Keratinocyte (primary cell): Measurements from ENCODE around the gene GAD1. TPM values are rescaled to one million over a fixed set of nuclear protein-coding genes. Genes with fewer than 3 reads are reported as not detected.

Source experiments
- DNase-seq: peaks from one replicate; pipeline ENCODE4 v3.0.0-alpha.2; 2011; ENCODE audit warnings: low read depth, missing footprints, low spot score
- FAIRE-seq: peaks from 2 replicates; lab custom pipeline; 2011; peaks lifted over from hg19 to GRCh38; lab: Jason Lieb, UNC
- H2AFZ ChIP-seq: 2 replicates; pipeline ENCODE4 v1.6.0; 2012; ENCODE audit warnings: low read length, control low read depth, inconsistent platforms; ENCODE audit not compliant: control insufficient read depth
- H3K27ac ChIP-seq: 2 replicates; pipeline ENCODE4 v1.5.1; 2011; ENCODE audit warnings: low read length; ENCODE audit not compliant: control insufficient read depth, insufficient read depth
- H3K27me3 ChIP-seq: 3 replicates; pipeline ENCODE4 v1.6.0; 2011; ENCODE audit warnings: low read length; ENCODE audit not compliant: control insufficient read depth, insufficient read depth; ENCODE audit errors: extremely low read depth
- H3K36me3 ChIP-seq, 2 experiments: 2 replicates in 1 of 2; 3 replicates in 1 of 2; pipeline ENCODE4 v1.5.1; 2011; ENCODE audit warnings: low read length in 2 of 2, mild to moderate bottlenecking in 1 of 2; ENCODE audit not compliant: control insufficient read depth in 2 of 2, insufficient read depth in 2 of 2; ENCODE audit errors: extremely low read depth in 1 of 2
- H3K4me1 ChIP-seq: 3 replicates; pipeline ENCODE4 v1.5.1; 2011; ENCODE audit warnings: low read length; ENCODE audit not compliant: control insufficient read depth, insufficient read depth; ENCODE audit errors: extremely low read depth
- H3K4me2 ChIP-seq: 3 replicates; pipeline ENCODE4 v1.6.0; 2011; ENCODE audit warnings: low read depth, low read length; ENCODE audit not compliant: control insufficient read depth, insufficient read depth; ENCODE audit errors: extremely low read depth
- H3K4me3 ChIP-seq, 3 experiments: fragments of 200-600 bp in 1 of 3; sonication (generic) in 1 of 3; 2 replicates in 2 of 3; 3 replicates in 1 of 3; pipeline ENCODE4 v1.5.1; 2011 to 2016; ENCODE audit warnings: low read length in 3 of 3, mild to moderate bottlenecking in 3 of 3, control low read depth in 2 of 3, inconsistent platforms in 1 of 3, low read depth in 1 of 3, mixed read lengths in 1 of 3, mixed run types in 1 of 3, moderate library complexity in 1 of 3; ENCODE audit not compliant: control insufficient read depth in 2 of 3, insufficient read depth in 2 of 3; ENCODE audit errors: extremely low read depth in 1 of 3
- H3K79me2 ChIP-seq: 2 replicates; pipeline ENCODE4 v1.6.0; 2012; ENCODE audit warnings: low read length; ENCODE audit not compliant: control insufficient read depth, insufficient read depth
- H3K9ac ChIP-seq: 3 replicates; pipeline ENCODE4 v1.6.0; 2011; ENCODE audit warnings: low read length; ENCODE audit not compliant: control insufficient read depth, insufficient read depth; ENCODE audit errors: extremely low read depth
- H3K9me1 ChIP-seq: 3 replicates; pipeline ENCODE4 v1.6.0; 2011; ENCODE audit warnings: low read length; ENCODE audit not compliant: control insufficient read depth, insufficient read depth; ENCODE audit errors: extremely low read depth
- H3K9me3 ChIP-seq: 2 replicates; pipeline ENCODE4 v1.5.1; 2012; ENCODE audit warnings: low read depth, low read length; ENCODE audit not compliant: control insufficient read depth
- H4K20me1 ChIP-seq: 3 replicates; pipeline ENCODE4 v1.6.0; 2011; ENCODE audit warnings: low read length; ENCODE audit not compliant: control insufficient read depth, insufficient read depth; ENCODE audit errors: extremely low read depth
- CTCF ChIP-seq, 3 experiments: IDR thresholded peaks in 1 of 3; conservative IDR thresholded peaks in 1 of 3; optimal IDR thresholded peaks in 1 of 3; 2 replicates in 2 of 3; 3 replicates in 1 of 3; pipeline versions ENCODE3 to v1.5.1; 2011; ENCODE audit warnings: low read length in 3 of 3, mild to moderate bottlenecking in 3 of 3, moderate library complexity in 2 of 3, control low read depth in 1 of 3, inconsistent platforms in 1 of 3; ENCODE audit not compliant: insufficient read depth in 2 of 3; ENCODE audit errors: extremely low read depth in 1 of 3
- EZH2 ChIP-seq: IDR thresholded peaks from one replicate; pipeline ENCODE4 v1.6.1; 2012; ENCODE audit warnings: inconsistent platforms, mild to moderate bottlenecking, low read length, moderate library complexity
- dilution Hi-C: fragments of 300-500 bp; cut with MboI; formaldehyde crosslinking; loops from one replicate; pipeline ENCODE4 v1.7.0; 2020; ENCODE audit warnings: low sequenced_read_pairs; ENCODE audit not compliant: extremely low pct_ligation_motif_present
- polyA plus RNA-seq, 5 experiments: library from polyadenylated mRNA; depleted of rRNA in 3 of 5; stranded (reverse) in 3 of 5; stranded (forward) in 1 of 5; unstranded in 1 of 5; fragments of >200 nt; gene quantifications; 1 replicate in 1 of 5; 2 replicates in 3 of 5; 3 replicates in 1 of 5; pipeline versions ENCODE4 v1.2.1 to v1.2.3, GENCODE V29; 2011 to 2012; ENCODE audit warnings: missing spikeins in 2 of 5, low read depth in 1 of 5, low replicate concordance in 1 of 5

Gene GAD1
- polyA plus RNA-seq, 1 donor (not counting 4 experiments of a cell fraction or from before 2014, with no cell fraction given), result 5.9 TPM

- Histone ChIP-seq H3K9me3 (no peaks in the 10 kb centered on the region), H3K4me2 (no peak overlapping the region), H3K79me2 (no peaks in the 10 kb centered on the region), H2AFZ (no peak overlapping the region), H3K27me3 (no peaks in the 10 kb centered on the region), H3K4me3 (no peak overlapping the region), H4K20me1 (no peaks in the 10 kb centered on the region), H3K4me1 (no peaks in the 10 kb centered on the region), H3K27ac (no peak overlapping the region), H3K9ac (no peak overlapping the region), H3K9me1 (no peaks in the 10 kb centered on the region), H3K36me3 (no peaks in the 10 kb centered on the region)
- dilution Hi-C loops, result no loop called here
- no peak for FAIRE-seq
- DNase-seq, result no peak
- TF ChIP-seq EZH2 (no peak), CTCF (optimal IDR thresholded peaks at IDR 0.05 in 1 of 3, IDR thresholded peaks at IDR 0.05 in 1 of 3, conservative IDR thresholded peaks at IDR 0.05 in 1 of 3; ENCODE audit: extremely low read depth in 1 of 3, insufficient read depth in 2 of 3, low read length in 3 of 3) (no peak)
Measured at GRCh38 chr2:170778900-170779299, 37.8 kb upstream of the GAD1 start.

- H3K4me1 ChIP-seq, result no peaks in the 10 kb centered on the region
- DNase-seq (no peak), FAIRE-seq (no peak)
- no peaks in the 10 kb centered on the region for H3K27me3 ChIP-seq
- H3K9ac ChIP-seq, result no peak overlapping the region
- TF ChIP-seq CTCF (optimal IDR thresholded peaks at IDR 0.05 in 1 of 3, IDR thresholded peaks at IDR 0.05 in 1 of 3, conservative IDR thresholded peaks at IDR 0.05 in 1 of 3; ENCODE audit: extremely low read depth in 1 of 3, insufficient read depth in 2 of 3, low read length in 3 of 3), result no peak
- TF ChIP-seq EZH2, result no peak
- H4K20me1 ChIP-seq, result no peaks in the 10 kb centered on the region
- dilution Hi-C loops, result no loop called here
- no peaks in the 10 kb centered on the region for H3K79me2 ChIP-seq
- H3K4me2 ChIP-seq, result no peak overlapping the region
- no peaks in the 10 kb centered on the region for H3K9me3 ChIP-seq
- no peak overlapping the region for H3K27ac ChIP-seq
- no peak overlapping the region for H2AFZ ChIP-seq
- H3K9me1 ChIP-seq, result no peaks in the 10 kb centered on the region
- H3K36me3 ChIP-seq, result no peaks in the 10 kb centered on the region
- H3K4me3 ChIP-seq, result no peak overlapping the region
Measured at GRCh38 chr2:170779304-170779703, 37.4 kb upstream of the GAD1 start.
